Stimulated activated CD8-positive, alpha-beta memory T cell treated with anti-CD3 and anti-CD28 coated beads, Interleukin-15, amount 100 ng/mL, for 24 hours (primary cell): ENCODE results near the gene MTUS2.
"Not testable (repeated sequence)": the region's sequence is repeated elsewhere in the genome, so short reads cannot be mapped to it uniquely, and the experiment has no call there.

Source experiments
- DNase-seq: peaks from one replicate; pipeline ENCODE4 v3.0.0-alpha.2; 2020; ENCODE audit warnings: low read depth

Gene MTUS2

GRCh38 chr13:28958441-28958840, 138.3 kb downstream of the MTUS2 start:
- no peak for DNase-seq

GRCh38 chr13:28964052-28964451, 143.9 kb downstream of the MTUS2 start:
- no peak for DNase-seq

- no peak for DNase-seq
Observed at GRCh38 chr13:28964803-28965202, 144.7 kb downstream of the MTUS2 start.

GRCh38 chr13:28967029-28967915, 147.1 kb downstream of the MTUS2 start:
- no peak for DNase-seq

GRCh38 chr13:28976195-28976594, 156.1 kb downstream of the MTUS2 start:
- no peak for DNase-seq

GRCh38 chr13:28976636-28977035, 156.5 kb downstream of the MTUS2 start:
- DNase-seq: no peak

GRCh38 chr13:28978574-28978973, 158.4 kb downstream of the MTUS2 start:
- no peak for DNase-seq

GRCh38 chr13:28981530-28981929, 161.4 kb downstream of the MTUS2 start:
- DNase-seq: no peak

GRCh38 chr13:28983641-28984040, 163.5 kb downstream of the MTUS2 start:
- no peak for DNase-seq

- DNase-seq: no peak
Observed at GRCh38 chr13:28984326-28984725, 164.2 kb downstream of the MTUS2 start.

GRCh38 chr13:28984825-28985224, 164.7 kb downstream of the MTUS2 start:
- DNase-seq: no peak

- DNase-seq: not testable (repeated sequence)
Observed at GRCh38 chr13:28990378-28990777, 170.2 kb downstream of the MTUS2 start.

GRCh38 chr13:28991764-28992163, 171.6 kb downstream of the MTUS2 start:
- no peak for DNase-seq

GRCh38 chr13:29000826-29001225, 180.7 kb downstream of the MTUS2 start:
- no peak for DNase-seq

GRCh38 chr13:29005035-29005762, 185.1 kb downstream of the MTUS2 start:
- no peak for DNase-seq

- no peak for DNase-seq
Observed at GRCh38 chr13:29005763-29006120, 185.6 kb downstream of the MTUS2 start.

- DNase-seq: no peak
Observed at GRCh38 chr13:29006359-29006850, 186.3 kb downstream of the MTUS2 start.

GRCh38 chr13:29008296-29008695, 188.2 kb downstream of the MTUS2 start:
- no peak for DNase-seq

- no peak for DNase-seq
Observed at GRCh38 chr13:29020314-29020713, 200.2 kb downstream of the MTUS2 start.

GRCh38 chr13:29021311-29021710, 201.2 kb downstream of the MTUS2 start:
- no peak for DNase-seq

GRCh38 chr13:29021717-29022116, 201.6 kb downstream of the MTUS2 start:
- DNase-seq: no peak

GRCh38 chr13:29022410-29022809, 202.3 kb downstream of the MTUS2 start:
- no peak for DNase-seq

GRCh38 chr13:29022968-29023367, 202.8 kb downstream of the MTUS2 start:
- no peak for DNase-seq
